ENCODE data around the gene CELSR2. TPM values are rescaled to one million over a fixed set of nuclear protein-coding genes. Genes with fewer than 3 reads are reported as not detected.

The CELSR2 gene
- total and polyA plus RNA-seq, 4 donors, result 1.4 to 7.9 (median 5.1) TPM

DNA sequence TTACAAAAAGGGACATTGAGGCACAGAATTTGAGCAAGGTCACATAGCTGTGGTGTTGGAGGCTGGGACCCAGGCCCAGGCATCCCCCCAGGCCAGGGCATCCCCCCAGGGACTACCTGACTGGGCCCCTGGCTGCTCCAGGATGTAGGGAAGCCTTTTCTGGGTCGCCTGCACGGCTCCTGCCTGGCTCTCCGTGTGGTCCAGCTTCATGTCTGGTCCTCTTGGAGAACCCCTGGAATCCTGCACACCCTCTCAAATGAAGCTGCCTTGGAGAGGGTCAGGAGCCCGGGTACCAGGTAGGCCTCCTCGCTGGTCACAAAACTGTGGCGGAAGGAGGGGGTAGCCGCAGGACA is 919 bp upstream of the CELSR2 start:
- no peak overlapping the region for H3K27ac ChIP-seq (ENCODE audit: low read depth in 1 of 2, low read length in 1 of 2)

GRCh38 chr1:109249654-109250401 is 489 bp downstream of the CELSR2 start:
- H3K4me1 ChIP-seq (ENCODE audit: control insufficient read depth in 5 of 5, insufficient read depth in 5 of 5, low read length in 5 of 5), result peaks cover 0 to 31% (median 16%) of the 10 kb centered on the region in 5 donors
- DNase-seq (no peak), ATAC-seq (ENCODE audit: insufficient read depth, low FRiP score) (no peak)
- H3K4me3 ChIP-seq, result peak overlapping the region; percentile 49
- no peak for TF ChIP-seq CTCF (IDR thresholded peaks at IDR 0.05; ENCODE audit: control extremely low read depth, extremely low read depth)
- WGBS, 2 donors, result 3 to 7% methylated on average over 38 to 80 of the region's 80 CpGs
- H3K27ac ChIP-seq (ENCODE audit: low read depth in 1 of 2, low read length in 1 of 2), result peak overlapping the region in 1 of 2 donors; percentile 37
- no peaks in the 10 kb centered on the region for H3K36me3 ChIP-seq (ENCODE audit: control insufficient read depth in 4 of 4, insufficient read depth in 4 of 4, low read length in 4 of 4)
- no peak overlapping the region for H3K9ac ChIP-seq (ENCODE audit: insufficient read depth in 1 of 2, low read length in 2 of 2)
- no peaks in the 10 kb centered on the region for H3K27me3 ChIP-seq (ENCODE audit: control insufficient read depth in 3 of 3, insufficient read depth in 3 of 3, low read length in 2 of 3)
- H3K9me3 ChIP-seq (ENCODE audit: control insufficient read depth in 4 of 4, insufficient read depth in 3 of 4, low read length in 3 of 4), result no peaks in the 10 kb centered on the region

More for the DNA sequence above, 919 bp upstream of the CELSR2 start:
- 95 to 97% methylated on average over 7 of the region's 7 CpGs for WGBS, 2 donors
- no peak for TF ChIP-seq CTCF (IDR thresholded peaks at IDR 0.05; ENCODE audit: control extremely low read depth, extremely low read depth)
- DNase-seq, result peak in 1 of 3 donors; percentile 4
- Histone ChIP-seq H3K36me3 (ENCODE audit: control insufficient read depth in 4 of 4, insufficient read depth in 4 of 4, low read length in 4 of 4) (no peaks in the 10 kb centered on the region), H3K4me1 (ENCODE audit: control insufficient read depth in 5 of 5, insufficient read depth in 5 of 5, low read length in 5 of 5) (peaks cover 0 to 17% (median 4%) of the 10 kb centered on the region in 5 donors), H3K9ac (ENCODE audit: insufficient read depth in 1 of 2, low read length in 2 of 2) (no peak overlapping the region), H3K27me3 (ENCODE audit: control insufficient read depth in 3 of 3, insufficient read depth in 3 of 3, low read length in 2 of 3) (no peaks in the 10 kb centered on the region), H3K9me3 (ENCODE audit: control insufficient read depth in 4 of 4, insufficient read depth in 3 of 4, low read length in 3 of 4) (no peaks in the 10 kb centered on the region), H3K4me3 (no peak overlapping the region)
- ATAC-seq (ENCODE audit: insufficient read depth, low FRiP score), result no peak

DNA sequence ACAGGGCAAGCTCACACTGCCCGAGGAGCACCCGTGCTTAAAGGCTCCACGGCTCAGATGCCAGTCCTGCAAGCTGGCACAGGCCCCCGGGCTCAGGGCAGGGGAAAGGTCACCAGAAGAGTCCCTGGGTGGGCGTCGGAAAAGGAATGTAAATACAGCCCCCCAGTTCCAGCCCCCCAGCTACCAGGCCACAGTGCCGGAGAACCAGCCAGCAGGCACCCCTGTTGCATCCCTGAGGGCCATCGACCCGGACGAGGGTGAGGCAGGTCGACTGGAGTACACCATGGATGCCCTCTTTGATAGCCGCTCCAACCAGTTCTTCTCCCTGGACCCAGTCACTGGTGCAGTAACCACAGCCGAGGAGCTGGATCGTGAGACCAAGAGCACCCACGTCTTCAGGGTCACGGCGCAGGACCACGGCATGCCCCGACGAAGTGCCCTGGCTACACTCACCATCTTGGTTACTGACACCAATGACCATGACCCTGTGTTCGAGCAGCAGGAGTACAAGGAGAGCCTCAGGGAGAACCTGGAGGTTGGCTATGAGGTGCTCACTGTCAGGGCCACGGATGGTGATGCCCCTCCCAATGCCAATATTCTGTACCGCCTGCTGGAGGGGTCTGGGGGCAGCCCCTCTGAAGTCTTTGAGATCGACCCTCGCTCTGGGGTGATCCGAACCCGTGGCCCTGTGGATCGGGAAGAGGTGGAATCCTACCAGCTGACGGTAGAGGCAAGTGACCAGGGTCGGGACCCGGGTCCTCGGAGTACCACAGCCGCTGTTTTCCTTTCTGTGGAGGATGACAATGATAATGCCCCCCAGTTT is 1.3 kb downstream of the CELSR2 start:
- H3K9ac ChIP-seq (ENCODE audit: insufficient read depth in 1 of 2, low read length in 2 of 2), result no peak overlapping the region
- DNase-seq (no peak), ATAC-seq (ENCODE audit: insufficient read depth, low FRiP score) (no peak)
- peaks cover 0 to 39% (median 19%) of the 10 kb centered on the region in 5 donors for H3K4me1 ChIP-seq (ENCODE audit: control insufficient read depth in 5 of 5, insufficient read depth in 5 of 5, low read length in 5 of 5)
- 91 to 92% methylated on average over 33 of the region's 33 CpGs for WGBS, 2 donors
- H3K36me3 ChIP-seq (ENCODE audit: control insufficient read depth in 4 of 4, insufficient read depth in 4 of 4, low read length in 4 of 4), result no peaks in the 10 kb centered on the region
- H3K4me3 ChIP-seq, result no peak overlapping the region
- H3K27ac ChIP-seq (ENCODE audit: low read depth in 1 of 2, low read length in 1 of 2), result peak overlapping the region in 1 of 2 donors; percentile 37
- H3K27me3 ChIP-seq (ENCODE audit: control insufficient read depth in 3 of 3, insufficient read depth in 3 of 3, low read length in 2 of 3), result no peaks in the 10 kb centered on the region
- TF ChIP-seq CTCF (IDR thresholded peaks at IDR 0.05; ENCODE audit: control extremely low read depth, extremely low read depth), result no peak
- no peaks in the 10 kb centered on the region for H3K9me3 ChIP-seq (ENCODE audit: control insufficient read depth in 4 of 4, insufficient read depth in 3 of 4, low read length in 3 of 4)
